ENCODE measurements around the gene SPIN2B. TPM values are rescaled to one million over a fixed set of nuclear protein-coding genes. Genes with fewer than 3 reads are reported as not detected.

The SPIN2B gene
- total RNA-seq, 1 experiment from 2014 or later = 13.9 TPM

DNA sequence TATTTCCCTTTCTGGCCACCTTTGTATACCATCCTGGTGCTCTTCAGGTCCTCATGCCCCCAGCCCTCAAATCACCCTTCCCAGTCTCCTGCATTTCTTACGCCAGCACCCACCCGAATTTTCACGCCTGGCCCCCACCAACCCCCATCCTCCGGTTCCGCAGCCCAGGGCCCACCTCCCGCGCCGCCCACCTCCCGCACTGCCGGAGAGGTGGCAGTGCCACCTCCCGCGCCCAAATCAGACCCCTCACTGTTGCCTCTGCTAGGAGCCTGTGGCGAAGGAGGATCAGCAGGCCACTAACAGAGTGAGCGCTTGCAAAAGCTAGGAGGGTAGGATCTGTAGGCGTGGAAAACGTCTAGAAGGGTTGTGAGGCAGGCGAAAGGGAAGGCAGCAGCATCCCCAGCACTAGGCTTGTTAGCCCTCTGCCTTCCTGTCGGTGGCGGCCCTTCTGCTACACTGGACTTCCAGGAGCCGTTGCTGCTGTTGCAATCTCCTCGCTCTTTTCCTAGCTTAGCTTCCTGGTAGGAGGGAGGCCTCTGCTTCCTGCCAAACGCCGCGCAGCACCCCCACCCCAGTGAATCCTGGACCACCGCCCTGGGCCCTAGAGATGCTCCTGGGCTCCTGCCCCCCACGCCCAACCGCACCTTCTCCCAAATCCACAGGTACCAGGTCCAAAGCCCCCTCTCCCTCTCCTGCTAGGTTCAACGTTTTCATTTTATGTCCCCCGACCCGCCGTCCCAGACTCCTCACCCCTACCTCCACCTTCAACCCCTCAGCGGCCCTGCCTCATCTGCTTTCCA is 51.0 kb downstream of the SPIN2B start:
- Mint-ChIP-seq H3K36me3 (no peaks in the 10 kb centered on the region), H3K9me3 (peaks cover 8% of the 10 kb centered on the region), H3K27ac (no peak overlapping the region), H3K4me3 (no peak overlapping the region), H3K27me3 (ENCODE audit: low read depth) (peaks cover 4% of the 10 kb centered on the region), H3K4me1 (0 out of 2 replicates have a peak, but pooled peaks cover 2% of the 10 kb centered on the region)
- ChIA-PET CTCF (no interaction called here), POLR2A (no interaction called here)
- DNase-seq (ENCODE audit: low spot score) (peak; percentile 12), ATAC-seq (peak; percentile 32; the same call in 1 of the 2 replicates)
- no peak for TF ChIP-seq JUN (CRISPR knock-in tag; IDR thresholded peaks at IDR 0.05)
- no peak for TF ChIP-seq ZNF138 (CRISPR knock-in tag; conservative IDR thresholded peaks at IDR 0.05)

Other genes starting within 250 kb of the SPIN2B start
- gene SPIN3, start 126.0 kb downstream of the SPIN2B start, total RNA-seq (2021) = 14.4 to 16.3 TPM (median 15.1 TPM) in 3 replicates
- gene SPIN2A, start 15.8 kb upstream of the SPIN2B start, total RNA-seq (2021) = 2.3 to 4.5 TPM (median 2.5 TPM) in 3 replicates
- 5.0 to 6.6 TPM (median 6.5 TPM) in 3 replicates for gene FAAH2, start 165.2 kb upstream of the SPIN2B start, total RNA-seq (2021)

Data from WTC11 (cell line).